CD4-positive, alpha-beta T cell treated with Interleukin-6 at 100 ng/mL for 8 hours (primary cell): ENCODE results near the gene RAB11FIP3.

Experiments used
- DNase-seq: peaks from one replicate; pipeline ENCODE4 v3.0.0-alpha.2; 2020; ENCODE audit warnings: mixed read lengths, low spot score

Gene RAB11FIP3

GRCh38 chr16:554640-555365 lies 129.4 kb downstream of the RAB11FIP3 start:
- DNase-seq: no peak

- no peak for DNase-seq
These were observed 130.4 kb downstream of the RAB11FIP3 start for GRCh38 chr16:555528-556473.

GRCh38 chr16:556474-557173 lies 131.2 kb downstream of the RAB11FIP3 start:
- DNase-seq: no peak

GRCh38 chr16:557463-558297 lies 132.2 kb downstream of the RAB11FIP3 start:
- DNase-seq: no peak

- DNase-seq: no peak
These were observed 133.0 kb downstream of the RAB11FIP3 start for GRCh38 chr16:558298-559020.

- no peak for DNase-seq
These were observed 133.6 kb downstream of the RAB11FIP3 start for GRCh38 chr16:559021-559380.

- DNase-seq: no peak
These were observed 134.2 kb downstream of the RAB11FIP3 start for GRCh38 chr16:559411-560203.

- DNase-seq: no peak
These were observed 134.8 kb downstream of the RAB11FIP3 start, which contains the start of gene PRR35 for GRCh38 chr16:560204-560700. Gene PRR35, plus strand, starts transcription at chr16:560394. Its CDS starts 2,901 bp downstream, at chr16:563295.

- DNase-seq: no peak
These were observed 135.4 kb downstream of the RAB11FIP3 start for GRCh38 chr16:560701-561412.

- DNase-seq: no peak
These were observed 136.0 kb downstream of the RAB11FIP3 start for GRCh38 chr16:561413-561794.

GRCh38 chr16:561957-562938 lies 136.8 kb downstream of the RAB11FIP3 start:
- DNase-seq: no peak

GRCh38 chr16:563072-563644 lies 137.7 kb downstream of the RAB11FIP3 start:
- no peak for DNase-seq

GRCh38 chr16:564690-565418 lies 139.4 kb downstream of the RAB11FIP3 start:
- DNase-seq: no peak

GRCh38 chr16:565419-566330 lies 140.2 kb downstream of the RAB11FIP3 start:
- no peak for DNase-seq

- DNase-seq: peak; percentile 64
These were observed 141.3 kb downstream of the RAB11FIP3 start, which contains the start of gene NHLRC4 for GRCh38 chr16:566475-567372. Gene NHLRC4, plus strand, starts transcription at chr16:567005. Its CDS starts 1,043 bp downstream, at chr16:568048.
